Measurements from ENCODE around the gene RASGEF1C.

The RASGEF1C gene

DNA sequence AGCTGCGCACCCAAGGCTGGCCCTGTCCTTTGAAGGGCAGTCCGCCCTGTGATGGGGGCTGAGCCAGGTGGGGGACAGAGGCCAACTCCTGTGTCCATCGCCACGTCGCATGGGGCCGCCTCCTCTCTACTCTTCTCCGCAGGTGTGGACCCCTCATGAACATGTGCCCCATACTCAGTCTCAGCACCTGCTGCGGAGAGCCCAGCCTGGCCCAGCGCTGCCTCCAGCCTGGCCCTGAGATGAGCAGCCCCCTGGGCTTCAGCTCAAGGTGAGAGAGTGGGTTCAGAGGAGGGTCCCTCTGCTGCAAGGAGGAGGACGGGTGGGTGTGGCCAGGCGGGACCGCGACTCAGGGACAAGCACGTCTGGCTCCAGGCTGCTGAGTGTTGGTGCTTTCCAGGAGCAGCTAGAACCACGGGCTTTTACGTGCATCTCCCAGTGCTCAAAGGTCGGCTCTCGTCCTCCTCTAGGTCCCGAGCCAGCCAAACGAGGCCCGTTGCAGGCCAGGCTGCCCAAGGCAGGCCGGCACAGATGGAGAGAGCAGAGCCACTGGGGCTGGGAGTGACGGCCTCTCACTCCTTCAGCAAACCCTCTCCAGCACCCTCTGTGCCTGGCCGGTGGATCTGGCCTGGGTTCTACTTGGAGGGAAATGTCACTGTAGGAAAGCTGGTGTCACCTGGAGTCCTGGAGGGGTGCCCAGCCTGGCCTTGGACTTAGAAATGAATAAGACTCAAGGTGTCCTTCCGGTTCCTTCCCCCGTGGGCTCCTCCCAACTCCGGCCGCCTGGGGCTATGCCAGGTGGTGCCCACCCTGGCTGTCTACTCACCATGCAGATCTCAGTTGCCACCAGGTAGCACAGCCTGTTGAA lies 88.5 kb downstream of the RASGEF1C start:
- H3K9me3 Mint-ChIP-seq = no peaks in the 10 kb centered on the region
- peaks cover 42% of the 10 kb centered on the region for H3K27me3 Mint-ChIP-seq
- no peak overlapping the region for H3K27ac Mint-ChIP-seq (ENCODE audit: low read depth)
- H3K4me3 Mint-ChIP-seq = no peak overlapping the region
- no peaks in the 10 kb centered on the region for H3K36me3 Mint-ChIP-seq (ENCODE audit: insufficient read depth)
- DNase-seq (ENCODE audit: low spot score in 2 of 2) = no peak
- ATAC-seq (replicated peaks; ENCODE audit: extremely low read depth, poor library complexity, severe bottlenecking) = no peak
- H3K4me1 Mint-ChIP-seq = no peaks in the 10 kb centered on the region

DNA sequence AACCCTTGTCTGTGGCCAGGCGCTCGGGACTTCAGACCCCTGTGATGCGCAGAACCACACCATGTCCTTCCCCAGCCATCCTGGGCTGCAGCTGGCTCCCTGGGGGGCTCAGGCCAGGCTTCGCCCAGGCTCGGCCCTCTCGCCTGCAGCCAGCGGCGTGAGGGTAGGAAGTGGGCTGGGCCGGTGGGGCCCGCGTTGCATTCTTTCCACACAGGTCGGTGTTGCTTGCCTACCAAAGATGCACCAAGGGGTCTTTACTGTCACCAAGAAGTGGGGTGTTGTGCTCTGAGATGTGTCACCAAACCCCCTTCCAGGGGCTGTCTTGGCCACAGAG lies 89.1 kb downstream of the RASGEF1C start:
- no peak for ATAC-seq (replicated peaks; ENCODE audit: extremely low read depth, poor library complexity, severe bottlenecking)
- Mint-ChIP-seq H3K27me3 (peaks cover 42% of the 10 kb centered on the region), H3K27ac (ENCODE audit: low read depth) (no peak overlapping the region), H3K9me3 (no peaks in the 10 kb centered on the region), H3K4me1 (no peaks in the 10 kb centered on the region), H3K36me3 (ENCODE audit: insufficient read depth) (no peaks in the 10 kb centered on the region), H3K4me3 (no peak overlapping the region)
- no peak for DNase-seq (ENCODE audit: low spot score in 2 of 2)

DNA sequence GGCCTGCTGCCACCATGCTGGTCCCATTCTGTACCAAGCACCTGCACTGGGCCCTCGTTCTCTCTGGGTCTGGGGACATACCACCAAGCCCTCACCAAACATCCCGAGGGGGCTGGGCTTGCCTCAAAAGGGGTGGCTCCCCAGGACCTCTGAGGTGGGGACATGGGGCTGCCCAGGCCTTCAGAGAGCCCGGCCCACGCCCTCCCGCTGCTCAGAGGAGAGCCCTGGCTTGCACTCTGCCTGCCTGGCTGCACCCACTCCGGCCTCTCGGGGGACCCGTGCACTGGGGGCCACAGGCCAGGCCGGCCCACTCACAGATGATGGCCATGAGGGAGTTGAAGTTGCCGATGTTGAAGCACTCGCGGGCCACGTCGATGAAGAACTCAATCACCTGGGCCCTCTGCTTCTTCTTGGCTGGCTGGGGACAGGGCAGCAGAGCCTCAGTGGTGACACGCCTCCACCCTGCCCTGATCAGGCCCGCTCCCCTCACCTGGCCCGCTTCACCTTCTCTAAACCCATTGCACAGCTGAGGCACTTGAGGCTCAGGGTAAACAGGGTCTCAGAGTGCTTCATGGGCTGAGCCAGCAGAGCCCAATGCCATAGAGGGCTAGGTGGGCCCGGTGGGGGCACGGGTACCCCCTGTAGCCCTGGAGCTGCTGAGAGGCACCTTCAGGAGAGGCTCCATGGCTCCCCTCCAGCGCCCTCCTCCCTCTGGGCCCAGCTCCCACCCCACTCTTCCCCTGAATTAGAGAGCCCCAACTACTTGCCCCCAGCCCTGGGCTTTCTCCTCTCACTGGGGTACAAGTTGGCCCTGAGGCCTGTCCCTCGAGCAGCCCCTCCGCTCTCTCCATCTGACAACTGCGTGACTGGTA lies 89.7 kb downstream of the RASGEF1C start:
- no peaks in the 10 kb centered on the region for H3K4me1 Mint-ChIP-seq
- DNase-seq (ENCODE audit: low spot score in 2 of 2) (no peak), ATAC-seq (replicated peaks; ENCODE audit: extremely low read depth, poor library complexity, severe bottlenecking) (no peak)
- no peaks in the 10 kb centered on the region for H3K36me3 Mint-ChIP-seq (ENCODE audit: insufficient read depth)
- no peaks in the 10 kb centered on the region for H3K9me3 Mint-ChIP-seq
- H3K27me3 Mint-ChIP-seq = peaks cover 39% of the 10 kb centered on the region
- H3K4me3 Mint-ChIP-seq = no peak overlapping the region
- no peak overlapping the region for H3K27ac Mint-ChIP-seq (ENCODE audit: low read depth)

DNA sequence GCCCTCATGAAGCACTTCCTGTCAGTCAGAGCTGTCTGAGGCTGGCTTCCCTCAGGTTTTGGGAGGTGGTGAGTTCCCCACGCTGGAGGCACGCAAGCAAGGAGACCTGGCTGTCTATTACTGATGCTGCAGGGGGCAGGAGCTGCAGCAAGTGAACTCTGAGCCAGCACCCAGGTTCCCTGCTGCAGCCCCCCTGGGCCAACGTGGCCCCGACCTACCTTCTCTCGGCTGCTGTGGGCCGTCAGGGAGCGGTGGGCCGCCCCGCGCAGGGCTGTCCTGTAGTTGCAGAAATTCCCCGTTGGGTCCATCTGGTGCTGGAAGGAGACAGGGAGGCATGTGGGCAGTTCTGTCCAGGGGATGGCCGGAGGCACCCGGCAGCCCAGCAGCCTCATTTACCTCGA lies 90.6 kb downstream of the RASGEF1C start:
- DNase-seq (ENCODE audit: low spot score in 2 of 2) (no peak), ATAC-seq (replicated peaks; ENCODE audit: extremely low read depth, poor library complexity, severe bottlenecking) (no peak)
- no peaks in the 10 kb centered on the region for H3K36me3 Mint-ChIP-seq (ENCODE audit: insufficient read depth)
- H3K27me3 Mint-ChIP-seq = peaks cover 30% of the 10 kb centered on the region
- no peak overlapping the region for H3K4me3 Mint-ChIP-seq
- no peak overlapping the region for H3K27ac Mint-ChIP-seq (ENCODE audit: low read depth)
- no peaks in the 10 kb centered on the region for H3K4me1 Mint-ChIP-seq
- no peaks in the 10 kb centered on the region for H3K9me3 Mint-ChIP-seq

DNA sequence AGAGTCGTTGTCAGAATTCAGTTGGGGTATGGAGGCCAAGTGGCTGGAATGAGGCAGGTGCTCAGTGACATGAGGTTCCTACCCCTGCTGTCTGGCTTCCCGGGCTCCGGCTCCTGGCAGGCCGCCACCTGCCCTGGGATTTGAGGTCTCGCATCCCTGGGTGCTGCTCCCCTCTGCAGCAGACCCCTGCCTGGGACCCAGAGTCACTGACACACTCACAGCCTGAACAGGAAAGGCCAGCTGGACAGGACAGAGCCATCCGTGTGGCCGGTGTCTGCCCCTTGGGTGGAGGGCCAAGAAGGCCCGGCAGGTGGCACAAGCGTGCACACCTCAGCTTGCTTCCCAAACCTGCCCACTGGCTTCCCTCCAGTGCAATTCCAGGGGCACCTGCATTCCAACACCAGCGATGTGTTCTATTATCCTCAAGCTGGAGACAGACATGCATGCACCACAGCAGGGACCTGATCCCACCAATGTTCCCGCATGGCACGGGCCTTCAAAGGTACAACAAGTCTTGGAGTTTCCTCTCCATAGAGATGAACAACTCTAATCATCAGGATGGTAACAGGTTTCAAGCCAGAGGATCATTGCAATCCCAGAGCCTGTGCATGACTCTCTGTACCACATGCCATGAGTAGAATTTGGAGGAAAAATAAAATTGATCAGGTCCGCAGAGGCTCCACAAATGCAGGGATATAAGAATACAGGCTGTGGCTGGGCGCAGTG lies 91.8 kb downstream of the RASGEF1C start:
- no peaks in the 10 kb centered on the region for H3K4me1 Mint-ChIP-seq
- H3K27me3 Mint-ChIP-seq = peaks cover 25% of the 10 kb centered on the region
- H3K4me3 Mint-ChIP-seq = no peak overlapping the region
- no peaks in the 10 kb centered on the region for H3K9me3 Mint-ChIP-seq
- ATAC-seq (replicated peaks; ENCODE audit: extremely low read depth, poor library complexity, severe bottlenecking) (no peak), DNase-seq (ENCODE audit: low spot score in 2 of 2) (no peak)
- no peak overlapping the region for H3K27ac Mint-ChIP-seq (ENCODE audit: low read depth)
- no peaks in the 10 kb centered on the region for H3K36me3 Mint-ChIP-seq (ENCODE audit: insufficient read depth)

DNA sequence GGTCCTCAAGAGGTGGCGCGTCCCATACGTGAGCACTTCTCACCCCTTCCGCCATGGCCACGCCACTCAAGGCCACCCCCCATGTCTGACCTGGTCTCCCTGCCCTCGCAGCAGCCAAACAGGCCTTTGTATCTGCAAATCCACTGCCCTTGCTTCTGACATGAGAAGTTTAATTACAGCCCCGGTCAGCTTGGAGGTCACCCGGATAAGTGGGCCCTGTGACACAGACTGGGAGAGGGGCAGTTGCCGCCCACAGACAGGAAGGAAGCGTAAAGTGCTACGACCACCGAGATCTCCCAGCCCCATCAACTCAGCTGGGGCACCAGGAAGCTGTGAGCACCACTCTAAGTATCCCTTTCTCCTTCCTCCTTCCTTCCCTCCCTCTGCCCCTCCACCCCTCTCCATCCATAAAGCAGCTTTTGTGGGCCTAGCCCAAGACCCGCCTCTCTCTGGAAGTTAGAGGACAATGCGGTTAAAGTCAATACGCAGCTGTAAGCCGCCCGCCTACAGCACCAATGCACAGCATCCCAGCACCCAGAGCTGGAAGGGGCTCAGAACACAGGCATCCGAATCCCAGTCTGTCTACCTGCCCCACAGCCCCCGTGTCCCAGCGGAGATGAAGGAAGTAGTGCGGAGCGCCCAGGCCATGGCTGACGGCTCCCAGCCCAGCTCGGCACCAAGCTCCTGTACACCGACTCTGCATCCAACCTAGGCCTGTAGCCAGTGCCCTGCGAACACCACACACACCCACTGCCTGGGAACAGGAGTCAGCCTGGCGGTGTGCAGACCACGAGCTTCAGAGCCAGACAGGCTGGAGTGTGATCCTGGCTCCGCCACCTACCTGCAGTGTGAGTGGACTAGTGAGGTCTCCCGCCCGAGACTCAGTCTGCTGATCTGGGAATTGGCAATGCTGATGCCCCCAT lies 92.7 kb downstream of the RASGEF1C start:
- no peak for ATAC-seq (replicated peaks; ENCODE audit: extremely low read depth, poor library complexity, severe bottlenecking)
- H3K4me3 Mint-ChIP-seq = no peak overlapping the region
- H3K9me3 Mint-ChIP-seq = no peaks in the 10 kb centered on the region
- DNase-seq (ENCODE audit: low spot score in 2 of 2) = no peak
- peaks cover 18% of the 10 kb centered on the region for H3K27me3 Mint-ChIP-seq
- no peak overlapping the region for H3K27ac Mint-ChIP-seq (ENCODE audit: low read depth)
- H3K4me1 Mint-ChIP-seq = no peaks in the 10 kb centered on the region
- no peaks in the 10 kb centered on the region for H3K36me3 Mint-ChIP-seq (ENCODE audit: insufficient read depth)

DNA sequence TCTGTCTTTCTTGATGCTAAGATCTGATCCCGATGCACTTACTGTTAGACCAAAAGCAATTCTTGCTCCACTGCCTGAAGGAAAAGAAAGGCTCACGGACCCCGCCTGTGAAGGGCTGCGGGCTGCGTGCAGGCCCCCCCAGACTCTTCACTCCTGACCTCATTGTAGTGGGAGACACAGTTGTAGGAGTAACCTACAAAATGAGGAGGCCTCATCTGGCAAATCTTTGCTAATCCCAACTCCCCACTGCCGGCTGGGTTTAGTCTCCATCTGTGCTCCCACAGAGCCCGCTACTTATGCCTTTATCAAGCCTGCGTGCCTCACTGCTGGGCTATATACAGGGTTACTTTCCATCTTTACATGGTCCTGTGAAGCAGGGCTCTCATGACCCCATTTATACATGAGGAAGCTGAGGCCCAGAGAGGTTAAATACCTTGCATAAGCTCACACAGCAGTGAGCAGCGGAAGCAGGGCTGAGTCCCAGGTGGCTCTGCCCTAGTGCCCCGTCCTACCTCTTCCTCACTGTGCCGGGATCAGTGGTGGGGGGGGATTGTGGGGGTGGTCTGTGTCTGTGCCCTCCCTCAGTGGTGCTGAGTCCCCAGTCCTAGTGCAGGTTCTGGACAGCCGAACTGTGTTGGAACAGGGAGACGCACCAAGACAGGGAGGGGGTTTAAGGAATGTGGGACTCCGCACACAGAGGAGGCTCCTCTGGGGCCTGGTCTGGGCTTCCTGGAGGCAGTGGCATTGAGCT lies 93.5 kb downstream of the RASGEF1C start:
- Mint-ChIP-seq H3K27ac (ENCODE audit: low read depth) (no peak overlapping the region), H3K27me3 (peaks cover 16% of the 10 kb centered on the region), H3K36me3 (ENCODE audit: insufficient read depth) (no peaks in the 10 kb centered on the region), H3K4me3 (no peak overlapping the region), H3K4me1 (no peaks in the 10 kb centered on the region), H3K9me3 (no peaks in the 10 kb centered on the region)
- no peak for ATAC-seq (replicated peaks; ENCODE audit: extremely low read depth, poor library complexity, severe bottlenecking)
- no peak for DNase-seq (ENCODE audit: low spot score in 2 of 2)

DNA sequence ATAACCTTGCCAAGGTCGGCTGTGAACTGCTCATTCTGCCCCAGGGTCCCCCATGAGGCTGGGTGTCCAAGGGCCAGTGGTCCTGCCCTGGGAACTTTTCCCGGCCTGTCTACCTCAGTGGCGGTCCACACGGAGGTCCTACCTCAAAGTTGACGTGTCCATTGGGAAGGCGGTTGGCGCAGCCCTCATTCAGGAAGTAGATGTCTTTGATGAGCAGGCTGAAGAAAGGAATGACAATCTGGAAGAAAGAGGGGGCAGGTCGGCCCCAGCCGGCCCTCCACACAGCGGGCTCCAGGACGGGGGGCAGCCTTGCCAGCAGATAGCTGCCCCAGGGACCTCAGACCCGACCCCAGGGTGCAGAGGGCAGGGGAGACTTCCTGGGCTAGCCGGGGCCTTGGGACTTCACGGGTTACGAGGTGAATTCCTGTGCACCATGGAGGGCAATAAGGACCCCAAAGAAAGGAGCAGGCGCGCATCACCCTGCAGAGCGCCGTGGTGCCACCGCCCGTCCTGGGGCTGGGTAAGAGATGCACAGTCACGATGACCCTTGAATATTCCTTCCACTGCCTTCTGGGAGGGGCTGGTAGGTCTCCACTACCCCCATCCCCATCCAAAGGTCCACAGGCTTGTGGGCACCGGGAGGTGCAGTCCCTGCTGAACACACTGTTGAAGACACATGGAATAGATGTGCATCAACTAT lies 94.6 kb downstream of the RASGEF1C start:
- no peak for ATAC-seq (replicated peaks; ENCODE audit: extremely low read depth, poor library complexity, severe bottlenecking)
- Mint-ChIP-seq H3K36me3 (ENCODE audit: insufficient read depth) (no peaks in the 10 kb centered on the region), H3K27me3 (peaks cover 16% of the 10 kb centered on the region), H3K27ac (ENCODE audit: low read depth) (no peak overlapping the region), H3K9me3 (no peaks in the 10 kb centered on the region), H3K4me1 (no peaks in the 10 kb centered on the region), H3K4me3 (no peak overlapping the region)
- DNase-seq (ENCODE audit: low spot score in 2 of 2) = no peak

DNA sequence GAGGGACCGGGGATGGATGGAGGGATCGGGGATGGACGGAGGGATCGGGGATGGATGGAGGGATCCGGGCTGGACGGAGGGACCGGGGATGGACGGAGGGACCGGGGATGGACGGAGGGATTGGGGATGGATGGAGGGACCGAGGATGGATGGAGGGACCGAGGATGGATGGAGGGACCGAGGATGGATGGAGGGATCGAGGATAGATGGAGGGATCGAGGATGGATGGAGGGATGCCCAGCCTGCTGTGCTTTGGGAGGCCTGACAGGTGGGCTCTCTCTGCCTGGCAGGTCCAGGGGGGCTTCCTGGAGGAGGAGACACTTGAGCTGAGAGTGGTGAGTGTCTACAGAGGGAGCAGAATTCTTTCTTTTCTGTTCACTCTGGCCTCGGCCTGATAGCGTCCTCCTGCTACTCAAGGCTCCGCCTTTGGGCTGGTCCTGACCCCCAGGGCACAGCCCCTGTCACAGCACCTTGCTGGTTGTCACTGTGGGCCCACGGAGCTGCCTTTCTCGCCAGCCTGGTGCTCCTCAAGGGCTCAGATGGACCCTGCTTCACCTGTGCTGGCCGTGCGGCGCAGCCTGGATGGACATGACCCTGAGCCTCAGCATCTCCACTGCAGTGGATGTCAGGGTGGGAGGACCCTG lies 95.2 kb downstream of the RASGEF1C start:
- no peaks in the 10 kb centered on the region for H3K4me1 Mint-ChIP-seq
- no peaks in the 10 kb centered on the region for H3K36me3 Mint-ChIP-seq (ENCODE audit: insufficient read depth)
- H3K4me3 Mint-ChIP-seq = no peak overlapping the region
- DNase-seq (ENCODE audit: low spot score in 2 of 2) = no peak
- H3K27me3 Mint-ChIP-seq = peaks cover 21% of the 10 kb centered on the region
- no peak overlapping the region for H3K27ac Mint-ChIP-seq (ENCODE audit: low read depth)
- ATAC-seq (replicated peaks; ENCODE audit: extremely low read depth, poor library complexity, severe bottlenecking) = no peak
- H3K9me3 Mint-ChIP-seq = no peaks in the 10 kb centered on the region

DNA sequence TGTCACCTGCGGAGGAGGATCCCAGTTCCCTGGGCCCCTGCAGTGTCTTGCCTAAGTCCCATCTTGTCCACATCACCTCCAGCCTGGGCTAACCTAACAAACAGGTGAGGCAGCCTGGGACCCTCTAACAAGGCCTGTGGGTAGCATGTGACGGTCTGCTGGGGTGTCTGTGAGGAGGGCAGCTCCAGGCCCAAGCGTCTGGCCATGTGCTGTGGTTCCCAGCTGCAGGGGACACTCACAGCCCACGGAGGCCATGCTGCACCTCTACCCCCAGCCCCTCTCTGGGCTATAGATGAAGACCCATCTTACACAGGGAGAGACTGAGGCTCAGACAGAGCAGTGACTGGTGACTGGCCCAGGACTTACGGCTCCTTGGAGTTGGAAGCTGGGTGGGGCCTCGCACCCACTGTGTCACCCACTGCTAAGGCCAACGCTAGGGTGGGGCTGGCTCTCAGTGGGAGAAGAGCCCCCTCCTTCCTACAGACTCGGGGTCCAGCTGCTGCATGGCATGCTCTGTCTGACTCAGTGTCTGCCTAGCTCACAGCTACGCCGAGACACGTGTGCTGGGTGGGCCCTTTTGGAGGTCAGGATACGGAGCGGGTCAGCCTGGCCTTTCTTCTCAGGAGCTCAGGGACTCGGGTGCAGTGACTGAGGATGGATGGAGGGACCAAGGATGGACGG lies 96.7 kb downstream of the RASGEF1C start:
- H3K36me3 Mint-ChIP-seq (ENCODE audit: insufficient read depth) = no peaks in the 10 kb centered on the region
- ATAC-seq (replicated peaks; ENCODE audit: extremely low read depth, poor library complexity, severe bottlenecking) = no peak
- H3K4me3 Mint-ChIP-seq = no peak overlapping the region
- DNase-seq (ENCODE audit: low spot score in 2 of 2) = no peak
- H3K27ac Mint-ChIP-seq (ENCODE audit: low read depth) = no peak overlapping the region
- peaks cover 6% of the 10 kb centered on the region for H3K9me3 Mint-ChIP-seq
- H3K27me3 Mint-ChIP-seq = peaks cover 20% of the 10 kb centered on the region
- no peaks in the 10 kb centered on the region for H3K4me1 Mint-ChIP-seq
